HG03045 (cell line): ENCODE measurements around the gene NEURL1.
"Not testable (repeated sequence)": the region's sequence is repeated elsewhere in the genome, so short reads cannot be mapped to it uniquely, and the experiment has no call there.

Experiments
- ATAC-seq: cut with Tn5 transposase; IDR thresholded peaks from one replicate; pipeline ENCODE4 v1.9.1; 2021; ENCODE audit warnings: mild to moderate bottlenecking, moderate library complexity; ENCODE audit not compliant: unreplicated experiment

Gene NEURL1

DNA sequence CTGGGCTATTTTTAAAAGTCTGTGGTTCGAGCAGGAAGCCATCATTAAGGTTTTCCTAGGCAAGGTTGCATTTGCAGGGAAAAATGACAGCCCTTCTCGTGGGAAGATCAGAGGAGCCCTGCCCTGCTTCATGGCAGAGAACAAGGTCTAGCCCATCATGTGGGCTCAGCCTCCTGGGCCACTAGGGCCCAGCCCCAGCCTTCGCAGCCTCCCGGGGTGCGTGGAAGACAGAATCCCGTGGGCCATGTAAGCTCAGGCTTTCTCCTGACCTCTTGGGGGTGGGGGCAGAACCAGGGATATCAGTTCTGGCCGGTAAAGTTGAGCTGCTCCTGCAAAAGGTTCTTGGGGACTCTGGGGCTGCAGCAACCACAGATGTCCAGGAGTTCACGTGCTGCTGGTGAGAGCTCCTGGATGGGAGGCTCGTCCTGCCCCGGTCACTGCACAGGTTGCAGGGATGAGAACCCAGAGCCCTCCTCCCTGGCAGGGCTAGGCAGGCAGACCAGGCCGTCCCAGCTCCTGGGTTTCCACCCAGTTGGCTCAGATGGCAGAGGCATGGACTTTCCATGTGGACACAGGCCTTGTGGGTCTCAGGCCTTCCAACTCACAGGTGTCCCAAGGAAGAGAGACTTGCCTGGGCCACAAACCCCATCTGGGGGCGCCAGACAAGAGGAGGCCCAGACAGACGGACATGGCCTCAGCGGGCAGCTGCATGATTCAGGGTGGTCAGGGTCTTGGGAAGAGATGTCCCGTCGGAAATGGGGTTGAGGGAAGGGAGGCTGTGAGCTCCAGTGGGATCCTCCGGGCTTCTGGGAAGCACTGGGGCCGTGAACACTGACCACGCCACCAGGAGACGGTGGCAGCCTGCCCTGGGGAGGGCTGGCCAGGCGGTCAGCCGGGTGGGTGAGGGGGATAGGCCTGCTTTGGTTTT, 126.2 kb downstream of the NEURL1 start:
- no peak for ATAC-seq

DNA sequence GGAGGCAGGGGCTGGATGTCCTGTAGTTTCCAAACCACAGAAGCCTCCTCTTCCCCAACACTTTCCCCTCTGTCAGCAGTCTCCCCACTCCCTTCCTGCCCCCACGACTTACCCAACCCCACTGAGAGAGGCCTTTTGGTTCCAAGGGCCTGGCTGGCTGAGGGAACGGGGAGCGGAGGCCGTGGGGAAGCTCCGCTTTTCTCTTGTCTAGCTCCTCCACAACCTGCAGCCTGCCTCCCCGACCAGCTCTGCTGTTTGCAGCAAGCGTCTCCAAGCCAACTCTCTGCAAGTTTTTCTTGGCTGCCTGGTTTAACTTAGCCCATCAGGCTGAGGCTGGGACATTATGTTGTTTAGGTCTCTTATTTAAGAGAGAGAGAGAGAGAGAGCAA, 126.8 kb downstream of the NEURL1 start:
- no peak for ATAC-seq

DNA sequence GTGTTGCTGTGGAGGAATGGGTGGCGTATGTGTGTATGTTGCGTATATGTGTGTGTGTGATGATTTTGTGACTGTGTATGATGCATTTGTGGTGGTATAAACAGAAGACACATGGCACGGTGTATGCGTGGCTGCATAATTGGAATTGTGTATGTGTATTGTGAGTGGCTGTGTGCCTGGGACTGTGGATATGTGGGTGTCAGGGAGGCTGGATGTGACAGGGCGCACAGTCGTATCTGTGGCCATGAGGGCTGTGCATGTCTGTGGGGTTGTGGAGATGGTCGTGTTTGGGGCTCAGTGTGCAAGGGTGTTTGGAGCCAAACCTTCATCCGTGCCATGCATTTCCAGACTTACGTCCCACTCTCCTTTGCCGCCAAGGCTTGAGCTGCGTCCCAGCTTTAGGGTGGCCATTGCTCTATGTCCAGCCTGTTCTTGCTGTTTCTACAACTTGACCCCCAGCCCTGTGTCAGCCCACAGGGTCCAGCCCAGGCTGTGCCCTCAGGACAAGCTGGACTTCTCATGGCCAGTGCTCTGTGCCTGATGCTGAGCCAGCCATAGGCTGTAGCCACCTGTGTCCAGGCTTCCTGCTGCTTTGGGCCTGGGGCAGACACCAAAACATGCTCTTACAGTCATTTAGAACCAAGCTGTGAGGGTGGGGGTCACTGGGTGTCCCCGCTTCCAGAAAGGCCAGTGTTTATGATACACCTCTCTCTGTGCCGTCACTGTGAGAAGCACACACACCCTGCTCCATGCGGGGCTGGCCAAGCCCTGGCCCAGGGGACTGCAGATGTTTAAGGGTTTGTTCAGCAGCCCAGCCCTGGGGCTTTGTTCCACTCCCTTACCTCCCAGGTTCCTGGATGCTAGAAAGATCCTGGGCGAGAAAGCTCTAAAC, 127.6 kb downstream of the NEURL1 start:
- ATAC-seq = no peak

DNA sequence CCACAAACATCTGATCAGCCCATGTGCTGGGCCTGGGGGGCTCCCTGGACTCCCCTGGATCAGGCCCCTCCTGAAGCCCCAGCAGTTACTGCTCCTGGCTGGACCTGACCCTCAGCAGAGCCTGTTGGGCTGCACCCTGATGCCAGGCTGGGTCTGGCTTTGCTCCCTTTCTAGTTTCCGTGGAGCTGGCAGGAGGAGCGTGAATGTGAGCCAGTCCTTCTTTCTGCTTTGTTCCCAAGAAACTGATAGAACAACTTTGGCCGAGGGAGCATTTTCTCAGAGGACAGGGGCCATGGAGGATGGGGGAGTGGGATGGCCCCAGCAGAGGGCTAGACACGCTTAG, 128.2 kb downstream of the NEURL1 start:
- no peak for ATAC-seq

DNA sequence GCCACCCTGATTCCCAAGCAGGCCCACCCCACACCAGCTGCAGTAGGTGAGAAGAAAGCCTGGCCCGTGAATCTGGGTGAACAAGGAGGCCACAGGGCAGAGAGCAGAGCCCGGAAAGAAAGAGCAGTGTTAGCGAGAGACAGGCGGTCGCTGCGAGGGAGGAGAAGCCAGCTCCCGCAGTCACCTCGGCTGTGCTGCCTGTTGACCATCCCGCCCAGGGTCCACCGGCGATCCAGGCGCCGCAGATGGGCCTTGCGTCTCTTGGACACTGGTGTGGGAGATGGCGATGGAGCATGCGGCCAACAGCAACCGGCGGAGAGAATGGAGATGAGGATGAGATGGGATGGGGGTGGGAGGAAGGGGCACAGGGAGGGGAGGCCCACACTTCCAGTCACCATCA, 128.8 kb downstream of the NEURL1 start:
- no peak for ATAC-seq

DNA sequence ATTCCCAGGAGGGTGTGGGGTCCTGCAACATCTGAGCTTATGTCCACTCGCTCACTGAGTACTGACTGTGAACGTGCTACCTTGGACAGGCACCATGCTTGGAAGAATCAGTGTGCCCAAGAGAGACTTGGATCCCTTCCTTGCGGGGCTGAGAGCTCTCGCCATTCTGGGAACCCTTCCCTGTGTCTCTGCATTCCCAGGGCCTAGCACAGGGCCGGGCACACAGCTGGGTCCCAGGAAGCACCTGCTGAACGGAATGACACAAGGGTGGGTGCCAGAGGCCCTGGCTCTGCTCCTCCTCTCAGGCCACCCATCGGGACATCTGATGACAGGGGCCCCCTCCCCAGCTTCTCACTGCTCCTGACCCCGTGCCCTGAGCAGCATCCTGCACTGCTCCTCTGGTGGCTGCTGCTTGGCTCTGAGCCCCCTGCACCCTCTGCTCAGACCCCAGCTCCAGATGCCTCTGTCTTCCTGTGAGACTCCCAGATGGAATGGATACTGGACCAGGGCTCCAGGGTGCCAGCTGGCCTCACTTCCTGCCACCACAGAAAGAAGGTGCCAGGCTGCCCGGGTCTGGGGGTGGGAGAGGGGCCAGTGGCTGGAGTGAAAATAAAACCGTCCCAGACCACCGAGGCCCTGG, 129.6 kb downstream of the NEURL1 start:
- no peak for ATAC-seq

DNA sequence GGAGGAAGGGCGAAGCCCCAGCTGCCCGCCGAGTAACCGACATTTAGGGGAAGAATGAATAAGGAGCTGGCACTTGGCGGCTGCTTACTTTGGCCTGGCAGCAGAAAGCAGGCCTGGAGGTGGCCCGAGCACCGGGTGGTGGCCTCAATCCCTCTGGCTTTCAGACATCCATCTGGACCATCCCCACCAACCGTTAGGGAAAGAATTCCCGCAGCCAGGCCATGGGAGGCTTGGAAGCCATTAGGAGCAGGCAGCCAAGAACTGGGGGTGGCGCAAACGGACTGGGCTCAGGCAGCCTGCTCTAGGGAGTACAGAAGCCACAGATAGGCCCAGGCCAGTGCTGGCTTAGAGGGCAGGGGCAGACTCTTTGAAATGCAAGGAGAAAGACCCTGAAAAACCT, 132.7 kb downstream of the NEURL1 start:
- ATAC-seq = no peak

DNA sequence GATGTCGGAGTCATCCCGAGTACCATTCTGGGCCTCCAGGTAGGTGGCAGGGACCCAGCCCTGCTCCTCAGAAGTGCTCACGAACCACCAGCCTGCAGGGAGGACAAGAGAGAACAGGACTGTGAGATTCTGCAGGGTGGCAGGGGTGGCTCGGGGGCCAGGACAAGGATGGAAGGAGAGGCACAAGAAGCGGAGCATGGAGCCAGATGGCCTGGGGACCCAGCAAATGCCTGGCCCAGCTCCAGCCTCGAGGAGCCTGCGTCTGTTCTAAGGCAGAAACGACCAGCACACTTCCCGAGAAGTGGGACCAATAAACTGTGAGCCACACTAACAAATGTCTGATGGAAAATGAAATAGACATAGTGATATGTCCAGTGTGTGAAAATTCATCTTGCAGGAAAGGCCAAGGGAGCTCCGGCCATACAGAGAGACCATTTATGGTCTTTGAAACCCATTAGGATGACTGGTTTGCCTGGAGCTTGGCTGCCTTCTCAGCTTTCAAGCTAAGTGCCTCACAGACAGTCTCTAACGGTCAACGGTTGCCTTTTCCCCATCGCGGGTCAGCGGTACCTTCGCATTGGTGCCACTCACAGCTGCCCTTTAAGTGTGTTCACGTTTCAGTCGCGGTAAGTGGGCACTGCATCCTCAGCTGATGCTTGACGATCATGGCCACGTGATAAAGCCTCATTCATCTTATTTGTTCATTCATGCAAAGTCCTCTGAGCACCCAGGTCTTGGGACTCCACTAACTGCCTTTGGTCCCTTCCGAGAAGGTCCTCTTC, 133.8 kb downstream of the NEURL1 start:
- no peak for ATAC-seq

DNA sequence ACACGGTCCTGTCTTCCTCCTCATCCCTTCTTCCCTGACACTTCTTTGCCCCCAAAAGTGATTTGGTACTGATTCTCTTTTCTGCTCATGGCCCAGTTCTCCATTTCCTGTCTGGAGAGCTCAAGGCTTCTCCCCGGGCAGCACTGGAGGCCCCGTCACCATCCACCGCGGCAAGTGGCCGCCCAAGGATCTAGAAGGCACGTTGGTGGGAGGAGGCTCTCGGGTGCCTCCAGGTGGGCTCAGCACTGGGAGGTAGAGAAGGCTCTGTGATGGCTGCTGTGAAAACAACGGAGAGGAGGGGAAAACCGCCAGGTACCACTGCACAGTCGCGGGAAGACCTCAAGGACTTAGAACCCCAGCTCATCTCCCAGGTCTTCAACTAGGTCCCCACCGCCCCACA, 134.4 kb downstream of the NEURL1 start:
- ATAC-seq = no peak

DNA sequence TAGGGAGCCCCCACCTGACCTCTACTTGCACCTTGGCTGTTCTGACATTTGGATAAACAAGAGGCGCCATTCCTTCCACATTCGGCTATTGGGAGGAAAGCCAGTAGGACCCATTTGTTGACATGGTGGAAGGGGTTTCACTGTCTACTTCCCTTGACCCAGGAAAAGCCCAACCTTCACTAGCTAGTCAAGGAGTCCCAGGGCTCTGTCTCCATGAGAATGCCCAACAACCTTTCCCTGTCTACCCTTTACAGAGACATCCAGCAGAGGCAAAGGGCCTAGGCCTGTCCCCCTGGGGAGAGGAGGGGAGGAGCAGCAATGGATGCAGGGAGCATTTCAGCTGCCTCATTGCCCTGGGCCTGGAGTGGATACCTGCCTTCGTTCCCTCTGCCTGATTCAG, 136.1 kb downstream of the NEURL1 start:
- no peak for ATAC-seq

DNA sequence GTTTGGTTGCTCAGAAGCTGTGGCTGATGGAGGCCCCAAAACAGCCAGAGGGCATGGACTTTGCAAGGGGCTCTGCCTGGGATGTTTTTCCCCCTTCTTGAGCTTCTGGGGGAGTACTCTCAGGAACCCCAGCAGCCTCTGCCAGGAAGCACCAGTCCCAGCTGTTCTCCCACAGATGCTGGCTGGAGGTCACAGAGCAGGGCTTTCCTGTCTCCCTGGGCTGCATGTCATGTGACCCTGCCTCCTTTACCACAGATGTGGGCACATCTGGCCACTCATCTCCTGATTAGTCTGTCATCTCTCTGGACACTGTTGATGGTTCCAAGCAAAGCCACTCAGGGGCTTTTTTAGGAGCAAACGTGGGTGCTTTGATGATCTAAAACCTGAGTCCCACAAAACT, 136.7 kb downstream of the NEURL1 start:
- ATAC-seq = no peak

DNA sequence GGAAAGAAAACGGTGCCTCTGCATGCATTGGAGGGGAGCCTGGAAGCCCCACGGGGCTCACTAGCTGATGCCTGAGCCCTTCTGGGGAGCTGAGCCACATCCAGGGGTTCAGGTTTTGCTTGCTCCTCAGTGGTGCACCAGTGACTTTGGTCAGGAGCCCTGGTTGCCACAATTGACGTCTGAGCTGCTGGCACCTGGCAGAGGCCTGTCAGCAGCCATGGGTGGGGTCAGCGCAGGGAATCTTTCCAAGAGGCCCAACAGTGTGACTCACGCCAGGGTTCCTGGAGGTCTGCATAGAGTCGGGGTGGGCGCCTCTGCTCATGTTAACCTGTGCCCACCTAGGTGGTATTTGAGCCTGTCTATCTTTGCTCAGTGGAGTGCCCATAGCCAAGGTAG, 138.7 kb downstream of the NEURL1 start:
- no peak for ATAC-seq

DNA sequence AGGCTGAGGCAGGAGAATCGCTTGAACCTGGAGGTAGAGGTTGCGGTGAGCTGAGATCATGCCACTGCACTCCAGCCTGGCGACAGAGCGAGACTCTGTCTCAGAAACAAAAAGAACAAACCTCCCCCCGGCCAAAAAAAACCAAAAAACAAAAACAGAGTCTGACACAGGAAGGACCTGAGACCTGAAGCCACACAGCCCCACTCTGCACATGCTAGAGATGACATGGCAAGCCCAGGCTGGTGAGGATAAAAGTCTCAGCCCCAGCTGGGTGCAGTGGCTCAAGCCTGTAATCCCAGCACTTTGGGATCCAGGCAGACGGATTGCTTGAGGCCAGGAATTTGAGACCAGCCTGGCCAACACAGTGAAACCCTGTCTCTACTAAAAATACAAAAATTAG, 139.4 kb downstream of the NEURL1 start:
- not testable (repeated sequence) for ATAC-seq

DNA sequence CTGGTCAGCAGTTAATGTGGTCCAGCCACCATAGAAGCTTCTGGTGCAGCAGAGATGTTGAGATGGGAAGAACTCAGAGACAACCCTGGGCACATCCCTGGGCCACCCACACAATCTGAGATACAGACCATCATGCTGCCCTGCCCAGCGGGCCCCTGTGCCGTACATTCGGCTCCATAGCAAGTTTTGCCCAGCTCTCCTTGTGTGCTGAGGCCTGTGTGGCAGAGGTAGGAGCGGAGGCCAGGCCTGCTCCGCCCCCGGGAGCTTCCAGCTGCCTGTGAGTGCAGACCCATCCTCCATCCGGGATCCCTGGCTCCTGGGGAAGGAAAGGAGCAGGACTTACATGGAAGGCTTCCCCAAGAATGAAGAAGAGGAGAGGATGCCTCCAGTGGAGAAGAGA, 140.3 kb downstream of the NEURL1 start:
- ATAC-seq = no peak

DNA sequence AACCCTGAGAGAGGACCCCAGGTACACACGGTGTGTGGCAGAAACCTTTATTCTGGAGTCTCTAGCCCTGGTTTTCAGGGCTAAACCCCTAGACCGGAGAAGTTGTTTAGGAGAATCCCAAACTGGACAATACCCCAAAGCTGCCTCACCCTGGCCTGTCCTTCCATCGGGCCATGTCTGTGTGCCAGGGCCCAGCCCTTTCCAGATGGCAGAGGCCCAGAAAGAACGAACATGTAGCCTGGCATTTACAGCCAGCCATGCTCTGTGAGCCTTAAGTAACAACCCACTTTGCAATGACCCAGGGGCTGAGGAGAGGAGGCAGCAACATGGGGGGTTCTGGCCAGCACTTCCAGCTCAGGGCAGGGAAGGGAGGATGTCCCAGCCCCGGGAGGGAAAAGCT, 142.1 kb downstream of the NEURL1 start:
- ATAC-seq = no peak

DNA sequence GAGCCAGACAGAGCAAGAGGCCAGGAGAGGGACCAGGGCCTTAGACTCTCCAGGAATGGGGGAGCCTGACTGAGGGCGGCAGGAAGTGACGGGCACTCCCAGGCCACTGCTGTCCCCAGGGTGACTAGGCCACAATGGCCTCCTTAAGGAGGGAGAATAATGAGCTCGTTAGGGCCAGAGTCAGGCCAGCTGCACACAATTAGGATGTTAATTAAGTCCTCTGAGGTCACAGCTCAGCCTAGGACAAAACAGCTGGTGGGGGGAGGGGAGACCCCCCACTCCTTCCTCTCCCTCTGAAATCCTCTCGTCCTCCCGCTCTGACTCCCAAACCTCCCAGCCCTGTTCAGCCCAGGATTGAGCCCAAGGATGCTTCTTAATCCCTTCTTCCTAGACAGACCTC, 143.0 kb downstream of the NEURL1 start:
- no peak for ATAC-seq

DNA sequence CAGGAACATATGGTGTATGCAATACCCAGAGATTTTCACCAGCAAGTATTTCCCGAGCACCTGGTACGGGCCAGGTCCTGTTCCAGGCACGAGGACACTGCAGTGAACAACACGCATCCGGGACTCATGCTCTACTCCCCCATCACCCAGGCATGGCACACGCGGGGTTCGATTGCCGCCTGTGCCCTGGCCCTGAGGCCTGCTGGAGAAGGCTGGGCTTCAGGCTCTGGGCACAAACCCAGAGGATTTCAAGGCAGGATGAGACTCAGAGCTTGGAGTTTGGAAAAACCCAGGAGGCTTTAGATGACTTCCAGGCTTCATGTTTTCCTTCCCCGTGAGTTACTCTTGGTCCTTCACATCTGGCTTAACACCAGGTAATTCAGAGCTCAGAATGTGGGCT, 143.5 kb downstream of the NEURL1 start:
- ATAC-seq = no peak

DNA sequence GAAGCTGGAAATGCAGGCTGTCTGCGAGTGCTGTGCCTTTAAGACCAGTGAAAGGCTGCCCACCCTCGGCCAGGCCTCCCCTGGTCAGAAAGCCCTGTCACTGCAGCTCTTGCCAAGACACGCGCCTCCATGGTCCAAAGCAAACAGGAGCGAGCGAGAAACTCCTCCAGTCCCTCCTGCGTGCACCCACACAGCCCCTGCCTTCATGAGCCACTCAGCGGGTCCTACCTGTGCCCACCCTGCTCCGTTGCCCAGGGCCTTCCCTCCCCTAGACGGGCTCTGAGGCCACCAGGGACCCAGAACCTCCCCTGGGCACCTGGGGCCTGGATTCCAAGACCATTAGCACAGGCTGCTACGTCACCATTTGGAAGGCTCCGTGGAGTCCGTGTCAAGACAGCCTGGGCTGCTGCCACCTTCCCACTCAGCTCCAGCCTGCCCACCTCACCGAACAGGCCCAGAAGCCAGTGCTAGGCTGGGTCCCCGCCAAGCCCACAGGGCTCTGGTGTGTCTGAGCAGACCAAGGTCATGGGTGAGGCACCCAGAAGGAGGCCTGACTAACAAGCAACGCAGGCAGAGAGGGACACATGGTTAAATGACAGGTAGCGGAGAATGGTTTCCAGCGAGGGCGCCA, 144.5 kb downstream of the NEURL1 start:
- no peak for ATAC-seq

DNA sequence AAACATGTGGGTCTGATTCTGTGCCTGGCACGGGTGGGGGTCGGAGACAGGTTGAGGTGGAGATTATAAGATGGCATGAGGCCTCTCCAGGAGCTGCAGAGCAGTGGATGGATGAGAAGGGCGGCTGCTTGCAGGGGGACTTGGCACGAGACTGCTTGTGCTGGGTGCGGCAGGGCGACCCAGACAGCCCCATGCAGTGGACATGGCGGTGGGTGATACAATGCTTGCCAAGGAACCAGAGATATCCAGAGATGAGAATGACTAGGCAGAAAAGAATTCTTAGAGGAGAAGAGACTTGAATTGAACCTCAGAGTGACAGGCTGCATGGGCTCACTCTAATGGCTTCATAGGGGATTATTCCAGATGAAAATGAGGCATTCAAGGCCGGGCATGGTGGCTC, 145.4 kb downstream of the NEURL1 start:
- no peak for ATAC-seq

DNA sequence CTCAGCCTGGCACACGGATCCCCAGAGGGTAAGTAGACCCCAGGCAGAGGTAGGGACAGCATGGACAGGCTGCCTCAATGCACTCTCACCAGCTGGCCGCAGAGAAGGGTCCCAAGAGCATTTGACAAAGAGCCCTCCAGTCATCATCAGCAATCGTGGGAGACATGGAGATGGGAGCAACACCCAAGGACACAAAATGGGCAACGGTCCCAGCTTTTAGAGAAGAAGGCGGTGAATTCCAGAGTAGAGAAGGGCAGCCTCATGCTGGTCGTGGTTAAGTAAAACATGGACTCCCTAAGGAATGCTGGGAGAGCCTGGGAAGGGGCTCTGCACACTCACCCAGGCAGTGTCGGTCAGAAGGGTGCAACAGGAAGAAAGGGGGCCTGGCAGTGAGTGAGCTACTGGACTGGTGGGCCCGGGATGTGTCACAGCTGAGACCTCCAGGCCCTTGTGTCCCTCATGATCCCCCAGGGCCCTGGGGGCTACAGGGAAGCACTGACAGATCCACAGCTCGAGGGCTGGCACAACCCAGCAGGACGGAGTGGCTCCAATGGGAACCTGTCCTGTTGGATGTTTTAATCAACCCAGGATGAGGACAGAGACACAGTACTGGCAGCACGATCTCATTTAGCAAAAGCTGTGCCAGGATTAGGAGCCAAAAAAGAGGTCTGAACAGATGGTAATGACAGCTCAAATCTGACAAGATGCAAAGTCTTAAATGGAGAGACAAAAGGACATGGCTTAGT, 147.1 kb downstream of the NEURL1 start:
- ATAC-seq = no peak
